GM12891 (cell line): ENCODE data around the gene GUCY2C.

Source experiments
- POLR2A ChIP-seq: IDR thresholded peaks from 2 replicates; pipeline ENCODE4 v1.6.1; 2011; ENCODE audit warnings: low read depth, low read length, control low read depth
- POLR2AphosphoS5 ChIP-seq: IDR thresholded peaks from 2 replicates; pipeline ENCODE4 v1.6.1; 2011; ENCODE audit warnings: low read depth, low read length, control low read depth
- POU2F2 ChIP-seq: IDR thresholded peaks from 2 replicates; pipeline ENCODE4 v1.6.1; 2011; ENCODE audit warnings: low read depth, mild to moderate bottlenecking, control low read depth, low read length, moderate library complexity
- SPI1 ChIP-seq: IDR thresholded peaks from 2 replicates; pipeline ENCODE4 v1.6.1; 2011; ENCODE audit warnings: low read depth, low read length, control low read depth
- TAF1 ChIP-seq: IDR thresholded peaks from 2 replicates; pipeline ENCODE4 v1.6.1; 2011; ENCODE audit warnings: low read depth, low read length, control low read depth

DNA sequence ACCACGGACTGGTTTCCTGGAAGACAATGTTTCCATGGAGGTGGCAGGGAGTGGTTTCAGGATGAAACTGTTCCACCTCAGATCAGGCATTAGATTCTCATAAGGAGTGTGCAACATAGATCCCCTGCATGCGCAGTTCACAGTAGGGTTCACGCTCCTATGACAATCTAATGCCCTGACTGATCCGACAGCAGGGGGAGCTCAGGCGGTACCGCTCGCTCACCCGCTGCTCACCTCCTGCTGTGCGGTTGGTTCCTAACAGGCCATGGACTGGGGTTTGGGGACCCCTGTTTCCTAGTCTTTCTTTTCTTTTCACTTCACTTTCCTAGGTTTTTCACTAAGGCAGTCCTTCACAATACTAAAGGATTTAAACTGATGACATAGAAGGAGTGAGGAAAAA, 39.6 kb downstream of the GUCY2C start:
- TF ChIP-seq POLR2AphosphoS5 (no peak), POLR2A (no peak), TAF1 (no peak), POU2F2 (no peak), SPI1 (no peak)
